ENCODE measurements around the gene CYBRD1. TPM values are rescaled to one million over a fixed set of nuclear protein-coding genes. Genes with fewer than 3 reads are reported as not detected.
A peak's percentile ranks its signal among the peaks of the same experiment; 100 is the strongest.

The CYBRD1 gene
- total RNA-seq, 2 donors from 2014 or later, result 0.24 to 0.69 TPM

GRCh38 chr2:171505374-171505773, 16.9 kb upstream of the CYBRD1 start:
- H3K4me1 Mint-ChIP-seq, result no peaks in the 10 kb centered on the region
- no peak overlapping the region for H3K4me3 Mint-ChIP-seq
- H3K9me3 Mint-ChIP-seq, result no peaks in the 10 kb centered on the region
- H3K27ac Mint-ChIP-seq, result no peak overlapping the region
- no peak for ATAC-seq (replicated peaks)
- H3K36me3 Mint-ChIP-seq (ENCODE audit: low read depth), result no peaks in the 10 kb centered on the region
- no peaks in the 10 kb centered on the region for H3K27me3 Mint-ChIP-seq

GRCh38 chr2:171509945-171510731, 12.1 kb upstream of the CYBRD1 start:
- Mint-ChIP-seq H3K27me3 (no peaks in the 10 kb centered on the region), H3K4me3 (peak overlapping the region; percentile 4), H3K36me3 (ENCODE audit: low read depth) (no peaks in the 10 kb centered on the region), H3K9me3 (no peaks in the 10 kb centered on the region), H3K4me1 (peaks cover 5% of the 10 kb centered on the region), H3K27ac (no peak overlapping the region)
- peak; percentile 99 for ATAC-seq (replicated peaks)

- Mint-ChIP-seq H3K4me1 (peaks cover 5% of the 10 kb centered on the region), H3K4me3 (no peak overlapping the region), H3K27me3 (no peaks in the 10 kb centered on the region), H3K9me3 (no peaks in the 10 kb centered on the region), H3K27ac (no peak overlapping the region), H3K36me3 (ENCODE audit: low read depth) (no peaks in the 10 kb centered on the region)
- no peak for ATAC-seq (replicated peaks)
Measured at GRCh38 chr2:171512014-171512413, 10.3 kb upstream of the CYBRD1 start.

- H3K4me1 Mint-ChIP-seq, result peaks cover 5% of the 10 kb centered on the region
- H3K27ac Mint-ChIP-seq, result no peak overlapping the region
- no peaks in the 10 kb centered on the region for H3K9me3 Mint-ChIP-seq
- H3K36me3 Mint-ChIP-seq (ENCODE audit: low read depth), result no peaks in the 10 kb centered on the region
- no peak for ATAC-seq (replicated peaks)
- no peak overlapping the region for H3K4me3 Mint-ChIP-seq
- H3K27me3 Mint-ChIP-seq, result no peaks in the 10 kb centered on the region
Measured at GRCh38 chr2:171512683-171513195, 9.5 kb upstream of the CYBRD1 start.

GRCh38 chr2:171513719-171514160, 8.5 kb upstream of the CYBRD1 start:
- peaks cover 5% of the 10 kb centered on the region for H3K4me1 Mint-ChIP-seq
- H3K36me3 Mint-ChIP-seq (ENCODE audit: low read depth), result no peaks in the 10 kb centered on the region
- H3K27me3 Mint-ChIP-seq, result peaks cover under 1% of the 10 kb centered on the region
- H3K4me3 Mint-ChIP-seq, result no peak overlapping the region
- no peaks in the 10 kb centered on the region for H3K9me3 Mint-ChIP-seq
- no peak for ATAC-seq (replicated peaks)
- H3K27ac Mint-ChIP-seq, result no peak overlapping the region

GRCh38 chr2:171514908-171515582, 7.2 kb upstream of the CYBRD1 start:
- ATAC-seq (replicated peaks), result no peak
- Mint-ChIP-seq H3K4me1 (peaks cover 5% of the 10 kb centered on the region), H3K27ac (no peak overlapping the region), H3K27me3 (peaks cover 12% of the 10 kb centered on the region), H3K36me3 (ENCODE audit: low read depth) (no peaks in the 10 kb centered on the region), H3K9me3 (no peaks in the 10 kb centered on the region), H3K4me3 (no peak overlapping the region)

- H3K36me3 Mint-ChIP-seq (ENCODE audit: low read depth), result no peaks in the 10 kb centered on the region
Measured at GRCh38 chr2:171515672-171516298, 6.5 kb upstream of the CYBRD1 start.

GRCh38 chr2:171516793-171517192, 5.5 kb upstream of the CYBRD1 start:
- Mint-ChIP-seq H3K27ac (no peak overlapping the region), H3K4me3 (no peak overlapping the region), H3K27me3 (peaks cover 15% of the 10 kb centered on the region), H3K9me3 (no peaks in the 10 kb centered on the region), H3K36me3 (ENCODE audit: low read depth) (no peaks in the 10 kb centered on the region), H3K4me1 (peaks cover 5% of the 10 kb centered on the region)
- no peak for ATAC-seq (replicated peaks)

More at GRCh38 chr2:171515672-171516298, 6.5 kb upstream of the CYBRD1 start:
- Mint-ChIP-seq H3K27me3 (peaks cover 13% of the 10 kb centered on the region), H3K4me1 (peaks cover 5% of the 10 kb centered on the region), H3K4me3 (no peak overlapping the region), H3K9me3 (no peaks in the 10 kb centered on the region), H3K27ac (no peak overlapping the region)
- no peak for ATAC-seq (replicated peaks)

GRCh38 chr2:171520471-171520870, 1.8 kb upstream of the CYBRD1 start:
- Mint-ChIP-seq H3K27me3 (peaks cover 33% of the 10 kb centered on the region), H3K36me3 (ENCODE audit: low read depth) (no peaks in the 10 kb centered on the region), H3K27ac (no peak overlapping the region)

GRCh38 chr2:171521361-171522051, 768 bp upstream of the CYBRD1 start:
- no peak overlapping the region for H3K27ac Mint-ChIP-seq
- no peaks in the 10 kb centered on the region for H3K4me1 Mint-ChIP-seq
- peaks cover 34% of the 10 kb centered on the region for H3K27me3 Mint-ChIP-seq
- peak overlapping the region; percentile 66 for H3K4me3 Mint-ChIP-seq
- H3K36me3 Mint-ChIP-seq (ENCODE audit: low read depth), result no peaks in the 10 kb centered on the region
- H3K9me3 Mint-ChIP-seq, result no peaks in the 10 kb centered on the region
- no peak for ATAC-seq (replicated peaks)

More at GRCh38 chr2:171520471-171520870, 1.8 kb upstream of the CYBRD1 start:
- ATAC-seq (replicated peaks), result no peak
- Mint-ChIP-seq H3K9me3 (no peaks in the 10 kb centered on the region), H3K4me1 (no peaks in the 10 kb centered on the region), H3K4me3 (no peak overlapping the region)

GRCh38 chr2:171522788-171523087, 464 bp downstream of the CYBRD1 start:
- Mint-ChIP-seq H3K4me3 (peak overlapping the region; percentile 66), H3K27ac (no peak overlapping the region), H3K4me1 (no peaks in the 10 kb centered on the region), H3K9me3 (no peaks in the 10 kb centered on the region), H3K36me3 (ENCODE audit: low read depth) (no peaks in the 10 kb centered on the region), H3K27me3 (peaks cover 39% of the 10 kb centered on the region)
- peak; percentile 58 for ATAC-seq (replicated peaks)

GRCh38 chr2:171523088-171524017, 1.1 kb downstream of the CYBRD1 start:
- H3K27me3 Mint-ChIP-seq, result peaks cover 41% of the 10 kb centered on the region
- no peaks in the 10 kb centered on the region for H3K36me3 Mint-ChIP-seq (ENCODE audit: low read depth)
- H3K27ac Mint-ChIP-seq, result no peak overlapping the region
- H3K9me3 Mint-ChIP-seq, result peaks cover 1% of the 10 kb centered on the region
- ATAC-seq (replicated peaks), result peak; percentile 44
- peak overlapping the region; percentile 66 for H3K4me3 Mint-ChIP-seq
- no peaks in the 10 kb centered on the region for H3K4me1 Mint-ChIP-seq

- H3K27ac Mint-ChIP-seq, result no peak overlapping the region
- H3K27me3 Mint-ChIP-seq, result peaks cover 43% of the 10 kb centered on the region
- no peaks in the 10 kb centered on the region for H3K4me1 Mint-ChIP-seq
- no peaks in the 10 kb centered on the region for H3K36me3 Mint-ChIP-seq (ENCODE audit: low read depth)
- H3K9me3 Mint-ChIP-seq, result peaks cover 4% of the 10 kb centered on the region
- no peak for ATAC-seq (replicated peaks)
- H3K4me3 Mint-ChIP-seq, result peak overlapping the region; percentile 66
Measured at GRCh38 chr2:171524018-171524401, 1.7 kb downstream of the CYBRD1 start.
